ENCODE measurements around the gene ACAD10. TPM values are rescaled to one million over a fixed set of nuclear protein-coding genes. Genes with fewer than 3 reads are reported as not detected.
"Not testable (repeated sequence)": the region's sequence is repeated elsewhere in the genome, so short reads cannot be mapped to it uniquely, and the experiment has no call there.

ACAD10 gene
- total RNA-seq, 1 donor from 2014 or later = 24.0 TPM

DNA sequence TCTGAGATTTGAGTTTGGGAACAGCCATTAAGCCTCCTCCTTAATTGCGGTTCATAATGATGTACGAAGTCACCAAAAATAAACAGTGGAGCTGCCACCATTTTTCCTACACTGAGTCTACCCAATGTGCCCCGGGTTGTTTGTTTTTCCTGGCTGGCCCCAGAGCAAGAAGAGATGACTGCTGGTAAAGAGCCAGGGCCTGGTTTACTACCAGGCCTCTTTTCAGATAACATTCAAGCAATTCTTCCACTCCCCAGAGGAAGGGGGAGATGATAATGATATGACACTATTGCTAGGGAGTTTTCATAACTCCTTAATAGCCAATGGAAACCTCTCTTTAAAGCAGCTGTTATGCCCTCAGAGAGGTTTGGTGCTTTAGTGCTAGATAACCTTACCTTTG, 42.4 kb upstream of the ACAD10 start:
- Histone ChIP-seq H3K4me3 (no peak overlapping the region), H3K9me3 (no peaks in the 10 kb centered on the region), H3K36me3 (peaks cover 66% of the 10 kb centered on the region), H3K27ac (peak overlapping the region; percentile 73), H3K4me1 (peaks cover 17% of the 10 kb centered on the region), H3K27me3 (ENCODE audit: low read depth) (no peaks in the 10 kb centered on the region)
- intact Hi-C loops (cut with DNase I) = no loop called here
- DNase-seq = no peak
- ATAC-seq = peak; percentile 23 to 52
- no peak for TF ChIP-seq CTCF (IDR thresholded peaks at IDR 0.05)

DNA sequence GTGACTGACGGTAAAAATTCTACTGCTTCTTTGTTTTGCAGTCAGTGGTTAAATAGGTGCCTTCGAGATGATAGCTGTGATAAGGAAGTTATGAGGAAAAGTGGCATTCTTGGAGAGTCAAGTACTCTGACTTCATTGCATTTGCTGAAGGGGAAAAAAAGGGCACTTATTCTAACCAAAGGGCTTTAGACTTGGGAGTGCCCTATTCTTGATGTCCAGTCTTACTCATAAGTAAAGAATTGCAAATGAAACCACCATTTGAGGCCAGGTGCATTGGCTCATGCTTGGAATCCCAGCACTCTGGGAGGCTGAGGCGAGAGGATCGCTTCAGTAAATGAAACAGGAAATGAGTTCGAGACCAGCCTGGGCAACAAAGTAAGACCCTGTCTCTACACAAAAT, 40.4 kb upstream of the ACAD10 start:
- H3K9me3 ChIP-seq = no peaks in the 10 kb centered on the region
- DNase-seq (peak; percentile 64), ATAC-seq (peak; percentile 90 to 91)
- H3K4me3 ChIP-seq = no peak overlapping the region
- no peaks in the 10 kb centered on the region for H3K27me3 ChIP-seq (ENCODE audit: low read depth)
- H3K36me3 ChIP-seq = peaks cover 86% of the 10 kb centered on the region
- TF ChIP-seq CTCF (IDR thresholded peaks at IDR 0.05) = no peak
- intact Hi-C loops (cut with DNase I) = no loop called here
- peaks cover 17% of the 10 kb centered on the region for H3K4me1 ChIP-seq
- peak overlapping the region; percentile 73 for H3K27ac ChIP-seq

- H3K36me3 ChIP-seq = peaks cover 100% of the 10 kb centered on the region
- no peak for ATAC-seq
- intact Hi-C loops (cut with DNase I) = no loop called here
Measured at GRCh38 chr12:111650912-111651311, 34.9 kb upstream of the ACAD10 start.

DNA sequence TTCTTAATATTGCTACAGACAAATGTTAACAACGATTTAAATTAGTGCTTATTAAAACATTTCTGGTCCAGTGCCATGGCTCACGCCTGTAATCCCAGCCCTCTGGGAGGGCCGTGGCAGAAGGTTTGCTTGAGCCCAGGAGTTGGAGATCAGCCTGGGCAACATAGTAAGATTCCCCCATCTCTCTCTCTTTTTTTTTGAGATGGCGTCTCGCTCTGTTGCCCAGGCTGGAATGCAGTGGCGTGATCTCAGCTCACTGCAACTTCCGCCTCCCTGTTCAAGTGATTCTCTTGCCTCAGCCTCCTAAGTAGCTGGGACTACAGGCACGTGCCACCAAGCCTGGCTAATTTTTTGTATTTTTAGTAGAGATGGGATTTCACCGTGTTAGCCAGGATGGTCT, 33.3 kb upstream of the ACAD10 start:
- H3K4me1 ChIP-seq; H3K27me3 ChIP-seq (ENCODE audit: low read depth); H3K9me3 ChIP-seq; H3K27ac ChIP-seq; intact Hi-C loops (cut with DNase I); H3K4me3 ChIP-seq; ATAC-seq; DNase-seq: not testable (repeated sequence)
- peaks cover 100% of the 10 kb centered on the region for H3K36me3 ChIP-seq

More at GRCh38 chr12:111650912-111651311, 34.9 kb upstream of the ACAD10 start:
- no peaks in the 10 kb centered on the region for H3K27me3 ChIP-seq (ENCODE audit: low read depth)
- H3K4me3 ChIP-seq = no peak overlapping the region
- no peaks in the 10 kb centered on the region for H3K9me3 ChIP-seq
- no peak overlapping the region for H3K27ac ChIP-seq
- DNase-seq = no peak
- H3K4me1 ChIP-seq = no peaks in the 10 kb centered on the region
- no peak for TF ChIP-seq CTCF (IDR thresholded peaks at IDR 0.05)

- H3K36me3 ChIP-seq = peaks cover 100% of the 10 kb centered on the region
Measured at GRCh38 chr12:111653596-111653995, 32.3 kb upstream of the ACAD10 start.

DNA sequence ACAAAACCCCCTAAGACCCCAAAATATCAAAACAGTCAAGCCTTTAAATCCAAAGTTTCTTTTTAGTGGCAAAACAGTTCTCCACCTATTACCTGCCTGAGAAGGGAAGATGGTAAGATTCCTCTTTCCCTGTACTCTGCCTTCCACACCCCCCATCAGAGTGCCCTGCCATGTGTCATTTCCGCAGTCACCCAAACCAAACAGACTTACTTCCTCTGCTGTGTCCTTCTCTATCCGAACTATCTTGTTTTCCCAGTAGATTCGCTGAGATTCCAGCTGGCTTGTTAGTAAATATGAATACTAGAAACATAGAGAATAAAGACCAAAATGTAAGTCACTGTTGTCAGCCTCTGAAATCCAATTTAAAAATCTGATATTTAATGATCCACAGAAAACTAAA, 30.5 kb upstream of the ACAD10 start:
- ATAC-seq = no peak
- Histone ChIP-seq H3K9me3 (no peaks in the 10 kb centered on the region), H3K27ac (no peak overlapping the region), H3K4me1 (no peaks in the 10 kb centered on the region), H3K4me3 (no peak overlapping the region), H3K36me3 (peaks cover 100% of the 10 kb centered on the region), H3K27me3 (ENCODE audit: low read depth) (no peaks in the 10 kb centered on the region)
- intact Hi-C loops (cut with DNase I) = no loop called here
- DNase-seq = no peak
- no peak for TF ChIP-seq CTCF (IDR thresholded peaks at IDR 0.05)

More at GRCh38 chr12:111653596-111653995, 32.3 kb upstream of the ACAD10 start:
- ATAC-seq (no peak), DNase-seq (no peak)
- no peak for TF ChIP-seq CTCF (IDR thresholded peaks at IDR 0.05)
- no peaks in the 10 kb centered on the region for H3K9me3 ChIP-seq
- H3K27ac ChIP-seq = no peak overlapping the region
- H3K4me3 ChIP-seq = no peak overlapping the region
- H3K4me1 ChIP-seq = no peaks in the 10 kb centered on the region
- no peaks in the 10 kb centered on the region for H3K27me3 ChIP-seq (ENCODE audit: low read depth)
- intact Hi-C loops (cut with DNase I) = no loop called here

All from lower lobe of right lung (tissue), 2 donors.